Duodenal mucosa (tissue), 2 donors: ENCODE measurements around the gene CLEC20A.

ENCODE experiments used
- H3K27ac ChIP-seq: one replicate; pipeline ENCODE4 v1.7.0; 2013; ENCODE audit warnings: low read depth, low read length
- H3K27me3 ChIP-seq, 2 donors: one replicate each; pipeline ENCODE4 v1.7.0; 2013; ENCODE audit warnings: low read length in 2 of 2, control low read depth in 1 of 2; ENCODE audit not compliant: insufficient read depth in 2 of 2, control insufficient read depth in 1 of 2
- H3K36me3 ChIP-seq, 2 donors: one replicate each; pipeline ENCODE4 v1.7.0; 2013; ENCODE audit warnings: low read length in 2 of 2, control low read depth in 1 of 2; ENCODE audit not compliant: insufficient read depth in 2 of 2, control insufficient read depth in 1 of 2
- H3K4me1 ChIP-seq, 2 donors: one replicate each; pipeline ENCODE4 v1.7.0; 2013; ENCODE audit warnings: low read length in 2 of 2, control low read depth in 1 of 2; ENCODE audit not compliant: insufficient read depth in 2 of 2, control insufficient read depth in 1 of 2
- H3K4me3 ChIP-seq, 2 donors: one replicate each; pipeline ENCODE4 v1.7.0; 2013; ENCODE audit warnings: low read length in 2 of 2, low read depth in 1 of 2
- H3K9ac ChIP-seq, 2 donors: one replicate each; pipeline ENCODE4 v1.7.0; 2013; ENCODE audit warnings: low read length in 2 of 2, low read depth in 1 of 2
- H3K9me3 ChIP-seq, 2 donors: one replicate each; pipeline ENCODE4 v1.7.0; 2013; ENCODE audit warnings: low read length in 2 of 2, control low read depth in 1 of 2; ENCODE audit not compliant: control insufficient read depth in 1 of 2

Gene CLEC20A

GRCh38 chr1:178496410-178497135 lies at the start of gene CLEC20A:
CLEC20A (minus strand) TSS chr1:178496964; CDS start chr1:178496939, 25 bp downstream.
- Histone ChIP-seq H3K4me3 (no peak within 1 kb of the TSS), H3K27me3 (no peaks in the 10 kb centered on the region), H3K4me1 (peaks cover 2 to 8% of the 10 kb centered on the region in 2 donors), H3K27ac (no peak within 1 kb of the TSS), H3K9me3 (no peaks in the 10 kb centered on the region), H3K9ac (no peak within 1 kb of the TSS), H3K36me3 (no peaks in the 10 kb centered on the region)

- Histone ChIP-seq H3K36me3 (peaks cover 3 to 5% of the 10 kb centered on the region in 2 donors), H3K9ac (peak overlapping the region in 1 of 2 donors; percentile 29), H3K4me3 (no peak overlapping the region), H3K27ac (no peak overlapping the region), H3K27me3 (no peaks in the 10 kb centered on the region), H3K4me1 (peaks cover 13 to 20% of the 10 kb centered on the region in 2 donors), H3K9me3 (no peaks in the 10 kb centered on the region)
Measured at GRCh38 chr1:178544531-178544930, 47.8 kb upstream of the CLEC20A start.

- Histone ChIP-seq H3K9me3 (no peaks in the 10 kb centered on the region), H3K36me3 (peaks cover 3 to 5% of the 10 kb centered on the region in 2 donors), H3K4me3 (peak overlapping the region; percentile 97 to 99), H3K27me3 (no peaks in the 10 kb centered on the region), H3K9ac (peak overlapping the region; percentile 92 to 96), H3K4me1 (peaks cover 19 to 26% of the 10 kb centered on the region in 2 donors), H3K27ac (peak overlapping the region; percentile 74)
Measured at GRCh38 chr1:178543290-178543607, 46.5 kb upstream of the CLEC20A start.

DNA sequence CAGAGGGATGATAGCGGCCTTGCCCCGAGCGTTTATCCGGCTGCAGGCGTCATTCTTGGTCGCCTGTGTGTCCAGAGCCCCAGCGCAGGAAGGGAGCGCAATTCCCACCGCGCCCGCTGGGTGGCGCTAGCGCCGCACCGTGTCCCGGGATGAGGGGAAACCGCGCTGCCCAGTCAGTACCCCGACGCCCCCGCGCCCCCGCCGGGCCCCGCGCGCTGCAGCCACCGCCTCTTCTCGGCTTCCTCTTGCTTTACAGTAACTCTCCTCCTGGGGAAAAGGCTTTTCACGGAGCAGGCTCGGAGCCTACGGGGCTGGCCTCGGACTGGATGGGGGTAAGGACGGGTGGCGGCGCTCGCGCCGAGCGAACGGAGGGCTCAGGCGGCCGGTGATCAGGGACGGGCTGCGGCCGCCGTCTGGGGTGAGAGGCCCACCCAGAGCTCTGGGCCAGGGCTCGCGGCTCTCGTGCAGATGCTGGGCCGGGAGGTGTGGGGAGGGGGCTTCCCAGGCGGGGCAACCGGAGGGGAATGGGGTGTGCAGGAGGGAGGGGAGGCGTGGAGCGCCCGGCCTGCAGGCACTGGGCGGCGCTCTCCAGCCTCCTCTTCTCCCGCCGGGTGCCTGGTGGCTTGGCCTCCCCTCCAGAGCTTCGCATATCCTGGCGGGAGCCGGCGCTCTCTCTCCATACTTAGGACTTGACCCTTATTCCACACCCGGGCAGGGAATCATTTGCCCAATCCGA lies 46.0 kb upstream of the CLEC20A start:
- peaks cover 24 to 31% of the 10 kb centered on the region in 2 donors for H3K4me1 ChIP-seq
- H3K9ac ChIP-seq = peak overlapping the region; percentile 92 to 96
- peaks cover 3 to 5% of the 10 kb centered on the region in 2 donors for H3K36me3 ChIP-seq
- peak overlapping the region; percentile 97 to 99 for H3K4me3 ChIP-seq
- no peaks in the 10 kb centered on the region for H3K27me3 ChIP-seq
- H3K9me3 ChIP-seq = no peaks in the 10 kb centered on the region
- H3K27ac ChIP-seq = peak overlapping the region; percentile 74

- H3K36me3 ChIP-seq = peaks cover 0 to 2% of the 10 kb centered on the region in 2 donors
- no peaks in the 10 kb centered on the region for H3K27me3 ChIP-seq
- H3K27ac ChIP-seq = peak overlapping the region; percentile 74
- peaks cover 32 to 39% of the 10 kb centered on the region in 2 donors for H3K4me1 ChIP-seq
- H3K4me3 ChIP-seq = peak overlapping the region; percentile 97 to 99
- H3K9me3 ChIP-seq = no peaks in the 10 kb centered on the region
- H3K9ac ChIP-seq = peak overlapping the region; percentile 92 to 96
Measured at GRCh38 chr1:178541829-178542553, 45.2 kb upstream of the CLEC20A start.

DNA sequence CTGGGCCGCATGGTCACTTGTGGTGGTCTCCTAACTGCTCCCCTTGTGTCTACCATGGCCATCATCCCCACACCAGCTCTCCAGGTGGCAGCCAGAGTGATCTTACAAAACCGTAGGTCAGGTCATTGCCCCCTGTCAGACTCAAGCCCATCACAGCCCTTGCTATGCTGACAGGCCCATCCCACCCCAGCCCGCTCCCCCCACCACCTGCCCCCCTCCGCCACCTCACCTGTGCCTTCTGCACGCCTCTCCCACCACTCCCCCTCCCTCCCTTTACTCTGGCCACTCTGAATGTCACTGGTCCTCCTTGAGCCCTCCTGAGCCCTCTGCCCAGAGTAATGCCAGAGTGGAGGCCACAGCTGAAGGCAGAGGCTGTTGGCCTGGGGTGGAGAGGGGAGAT lies 44.6 kb upstream of the CLEC20A start:
- peaks cover 37 to 45% of the 10 kb centered on the region in 2 donors for H3K4me1 ChIP-seq
- H3K27ac ChIP-seq = no peak overlapping the region
- H3K36me3 ChIP-seq = no peaks in the 10 kb centered on the region
- H3K9ac ChIP-seq = peak overlapping the region; percentile 92 to 96
- H3K9me3 ChIP-seq = no peaks in the 10 kb centered on the region
- H3K4me3 ChIP-seq = peak overlapping the region; percentile 97 to 99
- no peaks in the 10 kb centered on the region for H3K27me3 ChIP-seq

GRCh38 chr1:178540646-178541045 lies 43.9 kb upstream of the CLEC20A start:
- Histone ChIP-seq H3K27ac (no peak overlapping the region), H3K9me3 (no peaks in the 10 kb centered on the region), H3K27me3 (no peaks in the 10 kb centered on the region), H3K36me3 (no peaks in the 10 kb centered on the region), H3K4me1 (peaks cover 41 to 49% of the 10 kb centered on the region in 2 donors), H3K9ac (no peak overlapping the region), H3K4me3 (no peak overlapping the region)

GRCh38 chr1:178540204-178540603 lies 43.4 kb upstream of the CLEC20A start:
- Histone ChIP-seq H3K4me1 (peaks cover 41 to 49% of the 10 kb centered on the region in 2 donors), H3K27ac (no peak overlapping the region)

GRCh38 chr1:178539291-178539690 lies 42.5 kb upstream of the CLEC20A start:
- H3K4me1 ChIP-seq = peaks cover 41% of the 10 kb centered on the region in 2 donors
- no peak overlapping the region for H3K9ac ChIP-seq
- no peak overlapping the region for H3K27ac ChIP-seq
- no peaks in the 10 kb centered on the region for H3K36me3 ChIP-seq
- no peaks in the 10 kb centered on the region for H3K27me3 ChIP-seq
- no peak overlapping the region for H3K4me3 ChIP-seq
- no peaks in the 10 kb centered on the region for H3K9me3 ChIP-seq

More at GRCh38 chr1:178540204-178540603, 43.4 kb upstream of the CLEC20A start:
- H3K4me3 ChIP-seq = no peak overlapping the region
- no peak overlapping the region for H3K9ac ChIP-seq
- no peaks in the 10 kb centered on the region for H3K9me3 ChIP-seq
- no peaks in the 10 kb centered on the region for H3K27me3 ChIP-seq
- H3K36me3 ChIP-seq = no peaks in the 10 kb centered on the region
